ENCODE data around the gene GPNMB.

- no peak for TF ChIP-seq CTCF (IDR thresholded peaks at IDR 0.05)
- no peak for TF ChIP-seq POLR2A (IDR thresholded peaks at IDR 0.05)
These were observed 33.7 kb upstream of the GPNMB start for GRCh38 chr7:23212841-23213240.

All from gastroesophageal sphincter (tissue), 3 donors.